ENCODE results near the gene DNAJC4. TPM values are rescaled to one million over a fixed set of nuclear protein-coding genes. Genes with fewer than 3 reads are reported as not detected.

The DNAJC4 gene
- total and polyA plus RNA-seq, 9 of the 15 experiments (the other 6 are each of a cell fraction or from before 2014, with no cell fraction given), result 4.0 to 32.6 (median 19.9) TPM

- TF ChIP-seq NR0B1 (IDR thresholded peaks at IDR 0.05; ENCODE audit: partially characterized antibody) (no peak), NCOA4 (IDR thresholded peaks at IDR 0.05; ENCODE audit: partially characterized antibody) (no peak), KLF10 (CRISPR knock-in tag; IDR thresholded peaks at IDR 0.05) (no peak), ZNF696 (CRISPR knock-in tag; conservative IDR thresholded peaks at IDR 0.05) (no peak; the same call in 1 of the 2 replicates), HIVEP1 (CRISPR knock-in tag; IDR thresholded peaks at IDR 0.05) (no peak), MTA3 (IDR thresholded peaks at IDR 0.05; ENCODE audit: borderline replicate concordance) (peak; percentile 82), SOX6 (IDR thresholded peaks at IDR 0.05) (0 out of 2 replicates have a peak, but pooled peaks have one; percentile 4), BDP1 (IDR thresholded peaks at IDR 0.05; ENCODE audit: insufficient read depth, insufficient read length) (no peak), GATAD2A (IDR thresholded peaks at IDR 0.05) (no peak), MYBL2 (IDR thresholded peaks at IDR 0.05; ENCODE audit: low read depth) (no peak), MYBL2 (CRISPR knock-in tag; IDR thresholded peaks at IDR 0.05; ENCODE audit: borderline replicate concordance) (no peak), ARID3A (IDR thresholded peaks at IDR 0.05; ENCODE audit: borderline replicate concordance, low read depth, low read length) (peak; percentile 49; the same call in 1 of the 2 replicates), RAD51 (IDR thresholded peaks at IDR 0.05; ENCODE audit: borderline replicate concordance, low read depth) (no peak), ATF7 (IDR thresholded peaks at IDR 0.05) (peak; percentile 94), ZSCAN29 (IDR thresholded peaks at IDR 0.05) (0 out of 2 replicates have a peak, but pooled peaks have one; percentile 16), TCF3 (CRISPR knock-in tag; IDR thresholded peaks at IDR 0.05) (no peak), CBFB (CRISPR knock-in tag; IDR thresholded peaks at IDR 0.05) (peak; percentile 90; the same call in 1 of the 2 replicates), ZNF24 (IDR thresholded peaks at IDR 0.05) (no peak), DNMT1 (IDR thresholded peaks at IDR 0.05) (no peak)
- TF ChIP-seq, protein P1, sequence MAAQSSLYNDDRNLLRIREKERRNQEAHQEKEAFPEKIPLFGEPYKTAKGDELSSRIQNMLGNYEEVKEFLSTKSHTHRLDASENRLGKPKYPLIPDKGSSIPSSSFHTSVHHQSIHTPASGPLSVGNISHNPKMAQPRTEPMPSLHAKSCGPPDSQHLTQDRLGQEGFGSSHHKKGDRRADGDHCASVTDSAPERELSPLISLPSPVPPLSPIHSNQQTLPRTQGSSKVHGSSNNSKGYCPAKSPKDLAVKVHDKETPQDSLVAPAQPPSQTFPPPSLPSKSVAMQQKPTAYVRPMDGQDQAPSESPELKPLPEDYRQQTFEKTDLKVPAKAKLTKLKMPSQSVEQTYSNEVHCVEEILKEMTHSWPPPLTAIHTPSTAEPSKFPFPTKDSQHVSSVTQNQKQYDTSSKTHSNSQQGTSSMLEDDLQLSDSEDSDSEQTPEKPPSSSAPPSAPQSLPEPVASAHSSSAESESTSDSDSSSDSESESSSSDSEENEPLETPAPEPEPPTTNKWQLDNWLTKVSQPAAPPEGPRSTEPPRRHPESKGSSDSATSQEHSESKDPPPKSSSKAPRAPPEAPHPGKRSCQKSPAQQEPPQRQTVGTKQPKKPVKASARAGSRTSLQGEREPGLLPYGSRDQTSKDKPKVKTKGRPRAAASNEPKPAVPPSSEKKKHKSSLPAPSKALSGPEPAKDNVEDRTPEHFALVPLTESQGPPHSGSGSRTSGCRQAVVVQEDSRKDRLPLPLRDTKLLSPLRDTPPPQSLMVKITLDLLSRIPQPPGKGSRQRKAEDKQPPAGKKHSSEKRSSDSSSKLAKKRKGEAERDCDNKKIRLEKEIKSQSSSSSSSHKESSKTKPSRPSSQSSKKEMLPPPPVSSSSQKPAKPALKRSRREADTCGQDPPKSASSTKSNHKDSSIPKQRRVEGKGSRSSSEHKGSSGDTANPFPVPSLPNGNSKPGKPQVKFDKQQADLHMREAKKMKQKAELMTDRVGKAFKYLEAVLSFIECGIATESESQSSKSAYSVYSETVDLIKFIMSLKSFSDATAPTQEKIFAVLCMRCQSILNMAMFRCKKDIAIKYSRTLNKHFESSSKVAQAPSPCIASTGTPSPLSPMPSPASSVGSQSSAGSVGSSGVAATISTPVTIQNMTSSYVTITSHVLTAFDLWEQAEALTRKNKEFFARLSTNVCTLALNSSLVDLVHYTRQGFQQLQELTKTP (IDR thresholded peaks at IDR 0.05; ENCODE audit: low read depth in 1 of 2, partially characterized antibody in 2 of 2), result no peak
- TF ChIP-seq, protein P2, sequence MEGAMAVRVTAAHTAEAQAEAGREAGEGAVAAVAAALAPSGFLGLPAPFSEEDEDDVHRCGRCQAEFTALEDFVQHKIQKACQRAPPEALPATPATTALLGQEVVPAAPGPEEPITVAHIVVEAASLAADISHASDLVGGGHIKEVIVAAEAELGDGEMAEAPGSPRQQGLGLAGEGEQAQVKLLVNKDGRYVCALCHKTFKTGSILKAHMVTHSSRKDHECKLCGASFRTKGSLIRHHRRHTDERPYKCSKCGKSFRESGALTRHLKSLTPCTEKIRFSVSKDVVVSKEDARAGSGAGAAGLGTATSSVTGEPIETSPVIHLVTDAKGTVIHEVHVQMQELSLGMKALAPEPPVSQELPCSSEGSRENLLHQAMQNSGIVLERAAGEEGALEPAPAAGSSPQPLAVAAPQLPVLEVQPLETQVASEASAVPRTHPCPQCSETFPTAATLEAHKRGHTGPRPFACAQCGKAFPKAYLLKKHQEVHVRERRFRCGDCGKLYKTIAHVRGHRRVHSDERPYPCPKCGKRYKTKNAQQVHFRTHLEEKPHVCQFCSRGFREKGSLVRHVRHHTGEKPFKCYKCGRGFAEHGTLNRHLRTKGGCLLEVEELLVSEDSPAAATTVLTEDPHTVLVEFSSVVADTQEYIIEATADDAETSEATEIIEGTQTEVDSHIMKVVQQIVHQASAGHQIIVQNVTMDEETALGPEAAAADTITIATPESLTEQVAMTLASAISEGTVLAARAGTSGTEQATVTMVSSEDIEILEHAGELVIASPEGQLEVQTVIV (CRISPR knock-in tag; IDR thresholded peaks at IDR 0.05; ENCODE audit: borderline replicate concordance), result no peak
Measured at GRCh38 chr11:64269540-64270220, 39.3 kb downstream of the DNAJC4 start (continued).
